NOMO-1 treated with DMSO at 0.1 percent for 48 hours (cell line): ENCODE data around the gene AOAH.

Experiments
- DNase-seq: peaks from one replicate; lab custom pipeline; 2025; ENCODE audit not compliant: unreplicated experiment; lab: John Stamatoyannopoulos, UW

The AOAH gene

DNA sequence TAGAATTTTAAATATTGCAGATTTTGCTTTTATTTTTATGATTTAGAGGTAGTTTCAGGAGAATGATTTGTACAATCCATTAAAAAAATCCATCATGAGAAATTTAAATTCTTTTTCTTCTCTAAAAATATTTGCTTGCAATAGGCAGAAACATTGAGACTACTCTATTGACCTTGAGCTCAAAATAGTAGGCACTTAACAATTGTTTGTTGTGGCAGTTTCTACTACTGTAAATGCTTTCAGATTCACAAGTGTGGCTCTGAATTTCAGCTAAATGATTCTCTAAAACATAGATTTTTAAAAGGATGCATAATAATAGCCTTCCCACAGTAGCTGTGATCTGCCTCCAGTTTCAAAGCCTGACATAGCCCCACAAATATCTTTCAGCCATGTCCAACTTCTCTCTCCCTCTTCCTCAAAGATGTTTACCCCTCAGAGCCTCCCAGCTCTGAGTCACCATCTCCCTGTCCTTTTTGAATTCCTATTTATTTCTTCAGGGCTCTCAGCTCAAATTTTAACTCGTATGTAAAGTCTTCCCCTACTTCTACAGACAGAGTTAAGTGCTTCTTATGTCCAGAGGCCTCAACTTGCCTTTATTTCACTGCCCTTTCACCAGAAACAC lies 160.5 kb downstream of the AOAH start:
- no peak for DNase-seq

DNA sequence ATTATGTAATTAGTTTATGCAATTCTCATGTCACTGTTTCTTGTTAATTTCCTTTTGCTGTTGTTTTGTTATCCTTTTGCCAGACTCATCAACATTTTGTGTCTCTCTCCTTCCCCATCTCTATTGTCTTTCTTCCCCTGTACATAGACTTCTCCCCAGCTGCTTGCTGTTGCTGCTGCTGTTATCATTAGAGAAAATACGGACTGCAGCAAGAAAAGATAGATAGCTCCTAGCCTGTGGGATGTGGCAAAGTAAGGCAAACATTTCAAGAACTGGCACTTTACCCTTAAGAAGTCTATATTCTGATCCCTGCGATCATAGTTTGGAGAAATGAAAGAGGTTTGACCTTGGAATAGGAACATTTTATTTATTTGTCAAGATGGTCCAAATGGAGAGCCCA lies 162.2 kb downstream of the AOAH start:
- DNase-seq, result no peak

DNA sequence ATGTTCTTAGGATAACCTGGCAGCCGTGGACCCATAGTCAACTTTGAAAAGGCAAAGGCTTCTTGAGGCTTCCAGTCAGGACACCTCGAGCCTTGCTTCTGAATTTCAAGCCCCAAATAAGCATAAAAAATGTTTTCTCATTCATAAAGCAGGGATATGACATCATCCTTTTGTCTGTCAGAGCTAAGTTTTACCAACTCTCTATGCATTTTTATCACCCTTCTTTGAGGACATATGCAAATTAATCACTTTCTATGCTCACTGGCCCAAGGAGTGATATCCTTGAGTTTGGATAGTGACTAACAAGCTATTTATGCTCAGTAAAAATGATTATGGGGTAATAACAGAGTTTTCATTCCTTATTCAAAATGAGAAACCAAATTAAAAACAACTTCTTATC lies 175.3 kb downstream of the AOAH start:
- DNase-seq, result no peak

DNA sequence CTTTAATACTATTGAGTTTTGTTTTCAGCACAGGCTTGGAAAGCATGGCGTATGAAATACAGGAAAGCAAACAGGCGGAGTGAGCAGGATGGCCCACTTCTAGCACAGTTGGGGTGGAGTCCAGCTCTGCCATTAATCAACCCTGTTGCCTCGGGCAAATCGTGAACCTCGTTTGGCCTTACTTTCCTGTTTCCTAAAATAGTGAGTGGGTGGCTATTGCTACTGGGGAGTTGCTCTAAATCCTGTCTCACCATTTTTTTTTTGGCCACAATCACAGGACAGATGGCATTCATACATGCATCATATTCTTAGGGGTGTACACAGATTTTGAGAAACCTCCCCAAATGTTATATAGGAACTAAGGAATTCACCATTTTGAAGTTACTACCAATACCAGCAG lies 176.9 kb downstream of the AOAH start:
- DNase-seq, result no peak

DNA sequence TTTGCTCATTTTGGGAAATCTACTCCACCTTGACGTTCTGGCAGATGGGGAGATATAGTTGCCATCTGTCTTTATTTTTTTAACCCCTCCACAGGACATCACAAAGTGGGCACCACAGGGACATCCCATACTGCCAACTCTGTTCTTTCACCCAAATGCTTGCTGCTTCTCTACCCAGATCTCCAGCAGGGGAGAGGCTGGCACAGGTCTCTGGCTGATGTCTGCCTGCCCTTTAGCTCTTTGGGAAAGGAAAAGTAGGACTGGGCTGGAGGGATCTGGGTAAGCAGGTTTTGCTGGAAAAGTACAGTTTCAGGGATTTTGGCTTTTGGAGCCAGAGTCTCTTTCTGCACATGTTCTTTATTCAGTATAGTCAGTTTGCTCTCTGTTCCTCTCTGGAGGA lies 178.0 kb downstream of the AOAH start:
- no peak for DNase-seq

DNA sequence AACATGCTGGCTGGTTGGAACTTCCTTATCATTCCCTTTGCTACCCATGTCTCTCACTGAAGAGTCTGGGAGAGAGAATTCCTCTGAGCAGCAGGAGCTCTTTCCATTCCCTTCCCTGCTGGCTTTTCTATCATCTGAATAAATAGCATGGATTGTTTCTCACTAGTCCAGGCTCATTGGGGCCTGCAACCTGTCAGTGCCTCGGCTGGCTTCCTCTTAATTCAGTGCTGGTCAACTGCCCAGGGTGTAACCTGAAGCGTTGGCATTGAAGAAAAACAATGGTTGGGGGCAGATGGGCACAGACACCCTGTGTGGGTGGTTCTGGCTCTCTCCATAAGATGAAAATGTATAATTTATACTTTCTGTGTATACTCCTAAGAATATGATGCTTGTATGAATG lies 179.0 kb downstream of the AOAH start:
- DNase-seq, result no peak

DNA sequence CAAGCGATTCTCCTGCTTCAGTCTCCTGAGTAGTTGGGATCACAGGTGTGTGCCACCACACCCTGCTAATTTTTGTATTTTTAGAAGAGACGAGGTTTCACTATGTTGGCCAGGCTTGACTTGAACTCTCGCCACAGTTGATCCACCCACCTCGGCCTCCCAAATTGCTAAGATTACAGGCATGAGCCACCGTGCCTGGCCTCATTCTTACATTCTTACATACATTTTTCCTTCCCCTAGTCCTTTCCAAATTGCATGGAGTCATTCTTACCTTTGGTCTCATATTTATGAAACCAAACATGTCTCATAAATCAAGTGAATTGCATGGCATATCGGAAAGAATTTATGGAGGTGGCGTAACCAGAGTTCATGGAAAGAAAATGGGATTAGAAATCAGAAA lies 186.2 kb downstream of the AOAH start:
- no peak for DNase-seq

DNA sequence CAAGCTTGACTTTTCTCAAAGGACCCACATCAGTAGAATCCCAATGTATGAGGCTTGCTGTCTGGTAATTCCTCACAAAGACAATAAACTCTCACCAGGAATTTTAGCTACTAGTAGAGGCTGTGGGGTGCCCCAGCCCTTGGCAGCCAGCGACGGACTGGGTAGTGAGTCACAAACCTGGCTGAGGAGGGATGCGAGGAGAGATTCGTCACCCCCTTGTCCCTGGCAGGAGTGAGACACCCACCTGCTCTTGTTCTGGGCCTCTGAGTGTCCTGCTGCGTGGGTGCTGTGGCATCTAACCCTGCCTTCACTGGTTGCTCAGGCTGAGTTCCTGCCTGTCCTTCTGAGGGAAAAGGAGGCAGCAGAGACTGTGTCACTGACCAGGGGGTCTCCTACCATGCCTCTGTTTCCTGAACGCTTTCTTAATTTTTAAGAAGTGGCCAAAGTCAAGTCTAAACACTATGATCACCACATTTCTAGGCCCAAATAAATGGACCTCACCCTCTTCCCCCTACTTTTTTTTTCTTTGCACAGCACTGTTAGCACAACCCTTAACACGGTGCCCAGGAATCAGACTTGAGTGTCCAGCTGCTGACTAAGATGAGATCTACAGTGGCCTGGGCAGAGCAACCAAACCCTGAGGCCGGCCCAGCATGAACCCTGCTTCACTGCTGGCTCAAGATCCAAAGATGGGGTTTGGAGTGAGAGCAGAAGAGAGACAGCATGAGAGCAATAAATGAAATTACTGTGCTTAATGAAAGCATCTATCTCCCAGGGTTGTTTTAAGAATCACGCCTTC lies 188.2 kb downstream of the AOAH start:
- DNase-seq, result no peak

DNA sequence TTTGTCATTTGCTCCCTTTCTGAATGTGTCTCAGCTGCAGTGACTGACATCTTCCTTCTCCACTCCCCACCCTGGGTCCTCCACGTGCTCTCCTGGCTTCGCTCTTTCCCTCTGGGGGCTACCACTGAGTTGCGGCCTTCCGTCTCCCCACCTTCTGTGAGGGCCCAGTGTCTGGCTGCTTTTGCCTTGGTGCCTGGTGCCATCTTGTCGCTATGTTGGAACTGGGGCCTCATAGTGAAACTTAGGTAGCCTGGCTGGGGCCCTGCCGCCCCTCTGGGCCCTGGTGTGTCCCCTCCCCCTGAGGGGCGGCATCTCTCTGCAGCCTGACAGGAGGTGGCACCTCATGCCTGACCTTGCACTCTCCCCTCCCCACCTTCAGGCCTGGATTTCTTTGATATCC lies 190.6 kb downstream of the AOAH start:
- DNase-seq, result no peak

DNA sequence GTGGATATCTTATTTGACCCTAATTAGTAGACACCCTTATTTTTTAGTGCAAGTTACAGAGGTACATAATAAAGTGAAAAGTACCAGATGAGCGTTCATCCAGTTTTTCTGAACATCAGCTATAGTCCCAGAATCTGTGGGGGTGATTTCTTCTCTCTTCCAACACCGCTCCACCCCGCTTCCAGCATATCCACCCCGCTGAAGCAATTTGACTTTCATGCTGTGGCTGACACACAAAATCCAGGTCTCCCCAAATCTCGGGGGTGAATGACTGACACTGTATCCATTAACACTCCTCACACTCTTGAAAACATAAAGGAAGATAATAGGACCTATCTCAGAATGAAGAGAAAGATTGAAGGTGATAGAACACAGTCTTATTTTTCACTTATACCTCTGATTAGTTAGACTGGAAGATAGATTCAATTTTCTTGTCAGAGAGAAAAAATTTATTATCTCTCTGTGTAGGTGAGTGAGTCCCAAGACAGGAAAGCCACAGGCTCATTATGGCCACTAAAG lies 191.3 kb downstream of the AOAH start:
- DNase-seq, result no peak

DNA sequence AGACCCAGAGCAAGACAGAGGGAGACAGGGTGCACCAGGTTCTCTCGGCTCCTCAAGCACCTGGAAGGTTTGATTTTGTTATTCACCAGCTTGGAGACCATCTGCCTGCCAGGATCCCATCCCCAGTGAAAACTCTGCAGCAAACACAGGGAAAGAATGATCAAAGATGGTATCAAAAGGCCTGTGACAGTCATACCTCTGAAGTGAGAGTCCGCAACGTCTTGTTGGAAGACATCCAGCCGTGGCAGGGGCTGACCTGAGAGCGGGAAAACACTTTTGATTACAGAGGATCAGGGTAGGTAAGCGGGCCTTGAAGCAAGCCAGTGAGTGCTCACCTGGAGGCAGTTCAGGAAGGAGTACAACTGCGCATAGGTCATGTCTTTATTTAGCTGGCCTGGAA lies 192.3 kb downstream of the AOAH start:
- DNase-seq, result no peak

DNA sequence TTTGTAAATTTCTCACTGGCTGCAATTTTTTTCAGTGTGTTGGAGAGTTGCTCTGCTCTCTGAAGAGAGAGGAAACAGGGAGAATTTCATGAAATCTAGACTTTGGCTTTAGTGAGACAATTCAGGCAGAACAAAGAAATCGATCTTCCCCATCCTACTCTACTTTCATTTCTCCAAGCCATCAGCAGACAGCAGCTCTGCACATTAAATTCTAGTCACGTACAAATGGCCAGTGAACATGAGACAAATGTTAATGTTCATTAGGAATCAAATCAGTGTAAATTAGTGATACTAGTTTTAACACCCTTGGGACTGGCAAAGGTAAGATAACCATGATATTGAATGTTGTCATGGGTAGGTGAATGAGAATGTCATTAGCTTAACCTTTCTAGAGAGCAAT lies 193.8 kb downstream of the AOAH start:
- DNase-seq, result no peak

DNA sequence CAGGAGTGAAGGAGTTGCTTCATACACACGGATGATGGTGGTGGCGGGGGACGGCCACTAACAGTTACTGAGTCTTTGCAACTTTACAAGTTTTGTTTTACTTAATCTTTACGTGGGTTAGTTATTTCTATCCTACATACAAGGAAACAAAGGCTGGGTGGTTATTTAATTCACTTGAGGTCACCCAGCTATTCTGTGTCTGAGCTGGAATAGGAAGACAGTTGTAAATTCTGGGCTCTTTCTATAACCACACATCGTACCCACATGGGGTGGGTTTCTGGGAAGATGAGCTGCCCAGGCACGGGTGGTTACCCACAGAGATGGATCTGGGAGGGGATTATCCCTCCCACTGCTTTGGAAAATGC lies 196.8 kb downstream of the AOAH start:
- DNase-seq, result no peak

DNA sequence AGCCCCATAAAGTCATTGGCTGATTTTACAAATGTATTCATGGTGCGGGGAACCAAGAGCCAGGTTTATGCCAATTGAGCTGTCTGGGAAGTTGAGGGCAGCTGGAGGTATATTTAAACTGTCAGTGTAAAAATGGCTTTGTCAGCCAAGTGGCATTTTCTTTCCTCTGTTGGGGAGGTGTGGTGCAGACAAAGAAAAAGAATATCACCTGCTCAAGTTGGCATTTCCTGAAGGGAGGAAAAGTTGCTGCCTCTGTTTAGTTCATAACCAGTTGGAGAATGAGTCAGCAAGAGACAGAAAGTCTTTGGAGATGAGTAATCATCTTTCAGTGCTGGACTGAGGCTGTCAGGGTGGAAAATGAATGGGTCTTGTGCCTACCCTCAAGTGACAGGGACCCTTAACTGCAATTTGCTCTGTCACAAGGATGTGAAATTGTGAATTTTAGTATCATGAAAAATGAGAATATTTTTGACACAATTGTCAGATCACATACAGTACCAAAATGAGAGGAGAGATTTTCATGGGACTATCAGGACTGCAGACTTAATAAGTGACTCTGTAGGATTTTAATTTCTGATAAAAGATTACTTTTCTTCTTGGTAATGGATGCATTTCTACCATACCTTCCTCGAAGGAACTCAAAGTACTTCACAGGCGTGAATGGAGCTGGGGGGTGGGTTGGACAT lies 197.3 kb downstream of the AOAH start:
- DNase-seq, result no peak

DNA sequence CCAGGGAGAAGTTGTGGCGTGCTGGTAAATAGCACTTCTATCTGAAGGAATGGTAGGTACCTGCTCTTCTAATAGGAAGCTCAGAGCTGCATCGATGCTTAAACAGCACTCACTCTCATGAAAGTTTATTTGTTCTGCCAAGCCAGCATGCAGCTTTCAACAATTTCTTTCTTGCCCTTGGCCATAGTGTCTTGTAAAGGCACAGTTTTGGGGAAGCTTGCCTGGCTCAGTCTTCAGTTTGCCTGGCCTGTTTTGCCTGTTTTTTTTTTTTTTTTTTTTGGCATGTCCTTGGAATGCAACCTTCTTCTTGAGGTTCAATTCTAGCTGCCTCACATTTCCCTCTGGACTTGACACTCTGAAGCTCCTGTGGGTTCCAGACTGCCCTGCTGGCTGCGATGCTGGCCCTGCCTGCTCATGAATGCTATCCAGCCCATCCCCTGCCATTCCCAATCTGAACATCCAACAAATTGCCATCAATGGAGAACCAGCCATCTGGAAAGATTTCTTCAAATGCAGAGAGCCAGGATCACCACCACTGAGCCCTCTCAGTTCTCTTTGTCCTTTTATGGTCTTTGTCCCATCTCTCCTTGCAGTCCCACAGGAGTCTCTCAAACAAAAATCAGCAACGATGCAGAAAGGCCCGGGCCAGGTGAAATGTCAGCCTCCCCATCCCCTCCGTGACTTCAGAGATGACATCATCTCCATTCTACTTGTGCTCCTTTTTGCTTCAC lies 200.8 kb downstream of the AOAH start:
- no peak for DNase-seq

DNA sequence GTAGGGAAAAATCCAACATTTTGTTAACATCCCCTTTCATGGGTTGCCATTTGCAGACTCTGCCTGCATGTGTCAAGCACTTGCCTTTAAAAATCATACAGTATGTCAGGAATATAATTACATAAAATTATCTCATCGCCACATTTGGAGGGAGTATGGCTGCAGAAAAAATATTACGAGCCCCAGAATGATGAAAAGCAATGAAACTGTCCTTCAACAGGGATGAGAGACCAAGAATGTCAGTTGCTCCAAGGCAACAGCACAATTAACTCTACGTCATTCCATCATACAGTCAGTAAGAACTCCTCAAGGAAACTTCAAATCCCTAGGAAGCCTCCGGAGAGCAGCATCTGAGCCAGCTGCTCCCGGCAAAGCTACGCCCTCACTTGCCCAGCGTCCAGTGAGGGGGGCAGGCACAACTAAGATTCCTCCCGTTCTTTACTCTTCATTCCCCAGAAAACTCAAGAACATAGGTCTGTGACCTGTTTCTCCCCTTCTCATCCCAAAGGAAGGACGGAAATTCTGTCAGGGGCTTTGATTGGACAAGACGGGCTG lies 201.8 kb downstream of the AOAH start:
- no peak for DNase-seq

DNA sequence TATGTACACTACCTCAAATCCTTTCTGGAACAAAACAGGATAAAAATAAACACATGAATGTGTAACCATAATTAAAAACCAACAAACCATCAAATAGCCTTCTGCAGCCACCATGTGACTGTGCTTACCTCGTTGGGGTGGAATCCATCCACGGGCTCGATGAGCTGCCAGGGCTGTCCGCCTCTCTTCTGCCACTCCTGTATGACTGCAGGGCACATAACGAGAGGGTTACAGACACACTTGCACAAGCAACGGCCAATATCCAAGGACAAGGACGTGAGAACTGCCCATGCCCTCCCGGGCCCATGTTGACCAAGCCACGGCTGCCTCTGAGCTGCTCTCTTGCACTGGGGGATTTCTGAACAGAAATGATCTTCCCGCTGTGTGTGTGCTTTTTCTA lies 202.4 kb downstream of the AOAH start:
- no peak for DNase-seq

DNA sequence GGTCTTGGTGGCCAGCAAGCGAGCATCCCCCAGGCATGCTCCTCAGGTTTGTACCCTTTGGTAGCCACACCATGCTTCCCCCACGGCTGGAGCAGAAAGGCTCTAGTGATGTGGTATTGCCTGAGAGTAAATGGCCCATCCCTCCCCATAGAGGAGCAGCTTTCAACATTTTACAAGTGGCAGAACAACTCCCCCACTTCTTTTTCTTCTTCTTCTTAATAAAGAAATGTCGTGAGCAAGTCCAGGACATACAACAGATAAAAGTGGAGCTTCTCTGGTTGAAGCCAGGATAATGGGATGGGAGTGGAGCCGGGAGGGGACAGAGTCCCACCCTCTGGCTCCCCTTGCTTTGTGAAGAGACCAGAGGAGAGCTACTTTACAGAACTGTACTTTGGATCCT lies 203.2 kb downstream of the AOAH start:
- no peak for DNase-seq

DNA sequence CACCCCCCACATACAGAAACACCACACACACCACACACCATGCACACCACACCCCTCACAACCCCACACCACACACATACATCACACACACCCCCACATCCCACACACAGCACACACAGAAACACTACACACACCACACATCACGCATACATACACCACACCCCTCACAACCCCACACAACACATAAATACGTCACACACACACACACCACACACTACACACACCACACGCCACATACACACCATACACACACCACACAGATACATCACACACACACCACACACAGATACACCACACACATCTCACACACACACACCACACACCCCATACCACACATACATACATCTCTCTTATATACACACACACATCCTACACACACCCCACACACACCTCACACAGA lies 208.4 kb downstream of the AOAH start:
- DNase-seq, result no peak

DNA sequence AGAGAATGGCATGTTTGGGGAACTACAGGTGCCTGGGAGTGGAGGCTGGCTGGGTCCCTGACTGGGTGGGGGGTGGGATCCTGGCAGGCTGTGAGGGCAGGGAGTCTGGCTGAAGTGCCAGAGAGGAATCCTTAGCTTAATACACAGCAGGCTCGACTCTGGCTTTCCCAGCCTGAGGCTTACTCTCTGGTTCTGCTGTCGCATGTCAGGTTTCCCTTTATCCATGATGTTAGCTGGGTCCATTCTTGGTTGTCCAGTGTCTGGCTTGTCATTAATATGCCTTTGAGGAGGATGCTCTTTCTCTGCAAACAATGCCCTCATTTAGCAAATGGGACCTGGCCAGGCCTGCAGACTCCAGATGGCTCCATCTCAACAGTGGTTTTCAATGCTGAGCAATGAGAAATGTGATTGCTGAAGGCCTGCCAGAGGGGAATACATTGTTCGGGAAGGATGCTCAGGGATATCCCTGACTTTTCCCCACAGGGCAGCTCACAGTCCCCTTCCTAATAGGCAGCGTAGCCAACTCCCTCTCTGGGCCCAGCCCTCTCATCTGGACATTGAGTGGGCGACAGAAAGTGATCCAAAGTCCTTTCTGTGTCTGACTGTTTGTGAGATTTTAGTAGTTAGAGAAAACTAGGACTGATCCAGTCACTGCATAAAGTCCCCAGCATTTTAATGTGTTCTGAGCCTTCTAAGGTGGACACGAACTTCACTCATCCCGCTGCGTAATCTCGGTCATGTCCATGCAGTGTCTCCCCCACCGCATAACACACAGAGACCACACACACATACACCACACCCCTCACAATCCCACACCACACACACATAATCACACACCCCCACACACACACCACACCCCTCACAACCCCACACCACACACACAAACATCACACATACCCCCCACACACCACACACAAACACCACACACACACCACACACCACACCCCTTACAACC lies 209.7 kb downstream of the AOAH start:
- no peak for DNase-seq
